ENCODE measurements around the gene SAT2.

GRCh38 chr17:7587420-7588151 lies 40.0 kb downstream of the SAT2 start:
- TF ChIP-seq, protein P1, sequence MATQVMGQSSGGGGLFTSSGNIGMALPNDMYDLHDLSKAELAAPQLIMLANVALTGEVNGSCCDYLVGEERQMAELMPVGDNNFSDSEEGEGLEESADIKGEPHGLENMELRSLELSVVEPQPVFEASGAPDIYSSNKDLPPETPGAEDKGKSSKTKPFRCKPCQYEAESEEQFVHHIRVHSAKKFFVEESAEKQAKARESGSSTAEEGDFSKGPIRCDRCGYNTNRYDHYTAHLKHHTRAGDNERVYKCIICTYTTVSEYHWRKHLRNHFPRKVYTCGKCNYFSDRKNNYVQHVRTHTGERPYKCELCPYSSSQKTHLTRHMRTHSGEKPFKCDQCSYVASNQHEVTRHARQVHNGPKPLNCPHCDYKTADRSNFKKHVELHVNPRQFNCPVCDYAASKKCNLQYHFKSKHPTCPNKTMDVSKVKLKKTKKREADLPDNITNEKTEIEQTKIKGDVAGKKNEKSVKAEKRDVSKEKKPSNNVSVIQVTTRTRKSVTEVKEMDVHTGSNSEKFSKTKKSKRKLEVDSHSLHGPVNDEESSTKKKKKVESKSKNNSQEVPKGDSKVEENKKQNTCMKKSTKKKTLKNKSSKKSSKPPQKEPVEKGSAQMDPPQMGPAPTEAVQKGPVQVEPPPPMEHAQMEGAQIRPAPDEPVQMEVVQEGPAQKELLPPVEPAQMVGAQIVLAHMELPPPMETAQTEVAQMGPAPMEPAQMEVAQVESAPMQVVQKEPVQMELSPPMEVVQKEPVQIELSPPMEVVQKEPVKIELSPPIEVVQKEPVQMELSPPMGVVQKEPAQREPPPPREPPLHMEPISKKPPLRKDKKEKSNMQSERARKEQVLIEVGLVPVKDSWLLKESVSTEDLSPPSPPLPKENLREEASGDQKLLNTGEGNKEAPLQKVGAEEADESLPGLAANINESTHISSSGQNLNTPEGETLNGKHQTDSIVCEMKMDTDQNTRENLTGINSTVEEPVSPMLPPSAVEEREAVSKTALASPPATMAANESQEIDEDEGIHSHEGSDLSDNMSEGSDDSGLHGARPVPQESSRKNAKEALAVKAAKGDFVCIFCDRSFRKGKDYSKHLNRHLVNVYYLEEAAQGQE (IDR thresholded peaks at IDR 0.05; ENCODE audit: insufficient replicate concordance, low read depth) = no peak
- TF ChIP-seq CTCF (IDR thresholded peaks at IDR 0.05; ENCODE audit: insufficient read depth, low read length) (no peak), POLR2AphosphoS5 (IDR thresholded peaks at IDR 0.05; ENCODE audit: low read depth) (no peak)

All from HL-60 (cell line).